HTERT RPE-1 (cell line): ENCODE measurements around the gene RARB.

Experiments used
- in situ Hi-C: fragments of 300-500 bp; cut with MboI; formaldehyde crosslinking; loops from 4 replicates; pipeline ENCODE4 v1.14.3; 2020; ENCODE audit warnings: low sequenced_read_pairs

The RARB gene

GRCh38 chr3:25542492-25543039, 114.5 kb downstream of the RARB start:
- in situ Hi-C loops, result no loop called here

- in situ Hi-C loops, result no loop called here
Observed at GRCh38 chr3:25547103-25547502, 119.0 kb downstream of the RARB start.

- in situ Hi-C loops, result no loop called here
Observed at GRCh38 chr3:25547943-25548674, 120.0 kb downstream of the RARB start.

- in situ Hi-C loops, result no loop called here
Observed at GRCh38 chr3:25548836-25549235, 120.8 kb downstream of the RARB start.

DNA sequence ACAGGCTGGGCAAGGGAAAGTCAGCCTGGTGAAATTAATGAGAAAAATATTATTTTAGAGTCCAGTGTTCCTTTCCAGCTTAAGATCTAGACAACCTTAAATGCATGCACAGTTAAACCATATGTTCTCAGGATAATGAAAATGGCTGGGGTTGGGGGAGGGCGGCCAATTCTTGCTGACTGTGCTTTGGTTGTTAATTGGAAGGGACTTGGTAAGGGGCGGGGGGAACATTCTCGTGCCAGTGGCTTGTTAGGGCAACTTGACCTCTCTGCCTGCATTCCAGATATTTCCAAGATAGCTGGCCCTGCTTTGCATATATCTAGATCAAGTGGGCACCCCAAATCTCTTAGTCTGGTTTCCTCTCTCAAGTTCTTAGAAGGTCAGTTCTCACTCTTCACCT, 124.2 kb downstream of the RARB start:
- in situ Hi-C loops, result no loop called here

DNA sequence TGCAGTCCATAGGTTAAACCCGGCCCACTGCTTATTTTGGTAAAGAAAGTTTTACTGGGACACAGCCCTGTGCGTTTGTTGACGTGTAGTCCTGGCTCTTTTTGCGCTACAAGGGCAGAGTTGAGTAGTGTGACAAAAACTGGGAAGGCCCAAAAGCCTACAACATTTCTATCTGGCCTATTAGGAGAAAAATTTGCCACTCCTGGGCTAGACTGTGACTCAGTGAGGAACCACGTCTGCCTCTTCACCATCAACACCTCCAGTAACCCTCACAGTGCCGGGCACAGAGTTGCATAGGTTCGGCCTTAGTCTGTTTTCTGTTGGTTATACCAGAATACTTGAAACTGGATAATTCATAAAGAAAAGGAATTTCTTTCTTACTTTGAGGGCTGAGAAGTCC, 126.3 kb downstream of the RARB start:
- in situ Hi-C loops, result no loop called here

GRCh38 chr3:25555695-25556437, 127.8 kb downstream of the RARB start:
- in situ Hi-C loops, result no loop called here

DNA sequence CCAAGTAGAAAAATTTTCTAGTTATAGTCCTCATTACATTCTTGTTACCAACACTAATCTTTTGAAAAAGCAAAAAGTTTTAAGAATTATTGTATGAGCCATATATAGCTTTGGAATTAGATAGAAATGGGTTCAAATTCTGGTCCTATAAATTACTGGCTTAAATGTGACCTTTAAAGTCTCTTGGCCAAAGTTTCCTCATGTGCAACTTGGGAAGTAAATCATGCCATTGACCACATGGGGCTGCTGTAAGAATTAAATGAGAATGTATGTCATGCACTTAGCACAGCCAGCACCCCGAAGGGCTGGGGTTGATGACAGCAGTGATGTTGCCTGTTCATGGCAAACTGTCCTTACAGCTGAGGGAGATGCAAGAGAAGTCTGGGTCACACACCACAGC, 128.4 kb downstream of the RARB start:
- in situ Hi-C loops, result no loop called here

DNA sequence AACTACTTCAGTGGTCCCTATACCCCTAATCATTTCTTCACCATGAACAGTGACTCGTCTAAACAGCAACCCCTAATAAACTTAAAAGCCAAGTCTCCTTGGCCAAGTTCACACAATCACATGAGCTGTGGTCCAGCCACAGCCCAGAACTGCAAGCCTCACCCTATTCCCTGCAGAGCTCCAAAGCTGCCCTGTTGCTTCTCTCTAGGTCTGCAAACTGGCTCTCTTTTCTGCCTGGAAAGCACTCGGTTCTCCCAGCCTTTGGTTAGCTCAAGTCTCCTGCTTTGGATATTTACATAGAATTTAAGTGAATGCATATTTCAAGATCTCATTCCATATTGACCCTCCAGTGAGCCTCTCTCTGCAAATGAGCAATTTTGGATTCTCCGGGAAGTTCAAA, 129.6 kb downstream of the RARB start:
- in situ Hi-C loops, result no loop called here

DNA sequence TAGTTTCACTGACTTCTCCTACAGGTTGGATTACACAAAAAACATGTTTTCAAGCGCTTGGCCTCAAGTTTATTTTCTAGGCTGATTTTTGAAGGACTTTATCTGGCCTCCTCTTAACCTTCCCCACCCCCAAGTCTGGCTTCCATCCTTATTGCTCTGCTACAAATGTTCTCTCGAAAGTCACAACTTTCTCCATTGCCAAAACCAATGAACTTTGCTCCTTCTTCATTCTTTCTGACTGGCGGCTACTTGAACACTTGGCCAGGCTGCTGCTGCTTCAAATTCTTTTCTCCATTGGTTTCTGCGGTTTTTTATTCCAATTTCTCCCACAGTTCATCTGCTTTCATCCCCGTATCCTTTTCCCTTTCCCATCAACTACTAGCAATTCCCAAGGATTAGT, 130.1 kb downstream of the RARB start:
- in situ Hi-C loops, result no loop called here

DNA sequence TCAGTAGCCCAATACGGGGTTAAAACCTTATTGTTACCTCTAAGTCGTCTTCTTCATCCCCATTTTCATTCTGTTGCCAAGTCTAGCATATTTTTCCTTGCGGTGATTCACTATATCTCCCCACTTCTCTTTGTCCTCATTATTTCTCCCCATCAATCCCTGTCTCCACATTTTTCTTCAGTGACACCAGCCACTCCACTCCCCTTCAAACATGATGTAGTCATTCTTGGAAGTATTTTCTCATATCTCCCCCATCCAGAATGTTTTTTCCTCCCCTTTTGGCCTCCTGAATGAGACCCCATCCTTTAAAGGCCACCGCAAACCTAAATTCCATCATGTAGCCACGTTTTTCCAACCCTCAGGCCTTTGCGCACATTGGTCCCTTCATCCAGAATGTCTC, 130.7 kb downstream of the RARB start:
- in situ Hi-C loops, result no loop called here

- in situ Hi-C loops, result no loop called here
Observed at GRCh38 chr3:25563601-25564000, 135.5 kb downstream of the RARB start.

GRCh38 chr3:25564075-25564474, 136.0 kb downstream of the RARB start:
- in situ Hi-C loops, result no loop called here

GRCh38 chr3:25565807-25566206, 137.7 kb downstream of the RARB start:
- in situ Hi-C loops, result no loop called here

- in situ Hi-C loops, result no loop called here
Observed at GRCh38 chr3:25566358-25566920, 138.4 kb downstream of the RARB start.

DNA sequence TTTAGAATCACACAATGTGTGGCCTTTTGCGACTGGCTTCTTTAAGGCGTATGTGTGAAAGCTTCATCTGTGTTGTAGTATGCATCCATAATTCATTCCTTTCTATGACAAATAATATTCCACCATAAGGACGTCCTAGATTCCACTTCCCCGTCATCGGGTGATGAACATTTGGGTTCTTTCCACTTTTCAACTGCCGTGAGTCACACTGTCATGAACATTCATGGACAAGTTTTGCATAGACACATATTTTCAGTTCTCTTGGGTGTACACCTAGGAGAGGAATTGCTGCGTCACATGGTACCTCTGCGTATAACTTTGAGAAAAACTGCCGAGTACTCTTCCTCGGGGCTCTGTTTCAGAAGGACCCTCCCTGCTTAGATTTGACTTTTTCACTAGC, 139.3 kb downstream of the RARB start:
- in situ Hi-C loops, result no loop called here

GRCh38 chr3:25567806-25568524, 139.9 kb downstream of the RARB start:
- in situ Hi-C loops, result no loop called here

GRCh38 chr3:25568525-25569078, 140.5 kb downstream of the RARB start:
- in situ Hi-C loops, result no loop called here

GRCh38 chr3:25571285-25571684, 143.2 kb downstream of the RARB start:
- in situ Hi-C loops, result no loop called here

GRCh38 chr3:25572336-25572735, 144.3 kb downstream of the RARB start:
- in situ Hi-C loops, result no loop called here

DNA sequence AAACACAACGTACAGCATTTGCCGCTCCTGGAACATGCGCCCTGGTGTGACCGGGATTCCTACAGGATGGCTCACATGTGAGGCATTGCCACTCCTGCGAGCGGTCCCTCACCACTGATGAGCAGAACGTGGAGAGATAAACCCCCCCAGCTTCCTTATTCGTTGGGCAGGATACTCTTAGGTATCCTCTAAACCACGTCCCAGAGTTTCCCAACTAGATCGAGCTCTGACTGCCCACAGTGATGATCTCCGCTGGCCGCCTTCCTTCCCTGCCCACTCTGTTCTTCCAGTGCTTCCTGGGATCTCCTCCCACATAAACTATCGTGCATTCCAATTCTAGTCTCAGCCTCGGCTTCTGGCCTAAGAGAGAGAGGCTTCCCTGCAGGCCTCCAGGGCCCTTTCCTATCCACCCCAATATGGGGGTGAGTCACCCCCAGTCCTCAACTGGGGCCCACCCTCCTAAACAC, 144.9 kb downstream of the RARB start:
- in situ Hi-C loops, result no loop called here
